Esophagus muscularis mucosa (tissue), 4 donors: ENCODE results near the gene IL18BP. TPM values are rescaled to one million over a fixed set of nuclear protein-coding genes. Genes with fewer than 3 reads are reported as not detected.

ENCODE experiments used
- DNase-seq: peaks from one replicate; pipeline ENCODE4 v3.0.0-alpha.2; 2017; ENCODE audit errors: extremely low spot score
- H3K27ac ChIP-seq, 4 donors: fragments of 200-600 bp; sonication (generic); replicated peaks in 1 of 4; 1 replicate in 3 of 4; 2 replicates in 1 of 4; pipeline ENCODE4 v1.5.1; 2016 to 2019; ENCODE audit warnings: mild to moderate bottlenecking in 1 of 4
- H3K27me3 ChIP-seq, 4 donors: fragments of 200-600 bp; sonication (generic); one replicate each; pipeline versions ENCODE4 v1.5.1 to v1.6.0; 2016 to 2019
- H3K36me3 ChIP-seq, 4 donors: fragments of 200-600 bp; sonication (generic); one replicate each; pipeline ENCODE4 v1.5.1; 2016 to 2019
- H3K4me1 ChIP-seq, 4 donors: fragments of 200-600 bp; sonication (generic); one replicate each; pipeline ENCODE4 v1.5.1; 2016 to 2019
- H3K4me3 ChIP-seq, 4 donors: fragments of 200-600 bp; sonication (generic); 1 replicate in 2 of 4; 2 replicates in 2 of 4; pipeline ENCODE4 v1.5.1; 2016 to 2019; ENCODE audit warnings: mild to moderate bottlenecking in 4 of 4, moderate library complexity in 1 of 4
- H3K9me3 ChIP-seq, 4 donors: fragments of 200-600 bp; sonication (generic); 1 replicate in 3 of 4; 2 replicates in 1 of 4; pipeline ENCODE4 v1.5.1; 2016 to 2019
- CTCF ChIP-seq, 3 experiments: fragments of 200-600 bp in 2 of 3; fragments of 450-650 bp in 1 of 3; sonication (generic) in 2 of 3; IDR thresholded peaks; one replicate each; pipeline ENCODE4 v1.5.1; 2017 to 2019; ENCODE audit warnings: antibody characterized with exemption in 3 of 3, mild to moderate bottlenecking in 2 of 3, moderate library complexity in 1 of 3
- EP300 ChIP-seq: sonication (generic); formaldehyde crosslinking; IDR thresholded peaks from one replicate; pipeline ENCODE4 v1.6.1; 2017; ENCODE audit warnings: antibody characterized with exemption
- POLR2A ChIP-seq: fragments of 450-650 bp; IDR thresholded peaks from one replicate; pipeline ENCODE4 v1.6.1; 2017; ENCODE audit warnings: antibody characterized with exemption, moderate library complexity, mild to moderate bottlenecking, low read depth
- POLR2AphosphoS5 ChIP-seq, 2 donors: sonication (generic); formaldehyde crosslinking; IDR thresholded peaks; one replicate each; pipeline ENCODE4 v1.6.1; 2017; ENCODE audit warnings: antibody characterized with exemption in 2 of 2
- WGBS: methylation state at CpG from one replicate; pipeline ENCODE4 v1.1.5; 2018; 5-methylcytosine and 5-hydroxymethylcytosine counted together
- intact Hi-C: fragments of 100-400 bp; cut with DNase I; formaldehyde crosslinking; loops from one replicate; pipeline ENCODE4 v1.15.1; 2023
- total RNA-seq, 4 donors: library from RNA; depleted of rRNA; stranded (reverse); fragments of >200 nt; gene quantifications; one replicate each; pipeline versions ENCODE4 v1.1.0 to v1.2.1, GENCODE V29; 2016

The IL18BP gene
- total RNA-seq, 4 donors from 2014 or later = 2.7 to 9.4 (median 5.9) TPM

- peaks cover 0 to 2% (median 1%) of the 10 kb centered on the region in 4 donors for H3K36me3 ChIP-seq
- H3K9me3 ChIP-seq = no peaks in the 10 kb centered on the region
- DNase-seq = peak; percentile 98
- TF ChIP-seq EP300 (no peak), POLR2AphosphoS5 (IDR thresholded peaks at IDR 0.05) (peak; percentile 94 to 96), POLR2A (peak; percentile 16), CTCF (IDR thresholded peaks at IDR 0.05) (no peak)
- H3K27ac ChIP-seq = peak overlapping the region; percentile 95 to 97 (median 96)
- 0% methylated on average over 23 of the region's 23 CpGs for WGBS
- intact Hi-C loops = no loop called here
- no peaks in the 10 kb centered on the region for H3K27me3 ChIP-seq
- H3K4me1 ChIP-seq = peaks cover 56 to 81% (median 76%) of the 10 kb centered on the region in 4 donors
- peak overlapping the region; percentile 62 to 78 (median 66) for H3K4me3 ChIP-seq
Measured at GRCh38 chr11:72040491-72041363, 42.0 kb downstream of the IL18BP start.

GRCh38 chr11:72041364-72042063 is 42.8 kb downstream of the IL18BP start:
- peak; percentile 82 to 86 for TF ChIP-seq POLR2AphosphoS5 (IDR thresholded peaks at IDR 0.05)
- TF ChIP-seq POLR2A = no peak
- no peak for TF ChIP-seq EP300
- TF ChIP-seq CTCF (IDR thresholded peaks at IDR 0.05) = peak in 1 of 3 experiments; percentile 4
- no peaks in the 10 kb centered on the region for H3K27me3 ChIP-seq
- no peaks in the 10 kb centered on the region for H3K9me3 ChIP-seq
- intact Hi-C loops = no loop called here
- DNase-seq = peak; percentile 92
- peaks cover 50 to 77% (median 70%) of the 10 kb centered on the region in 4 donors for H3K4me1 ChIP-seq
- H3K27ac ChIP-seq = peak overlapping the region; percentile 95 to 97 (median 96)
- peak overlapping the region; percentile 62 to 78 (median 66) for H3K4me3 ChIP-seq
- peaks cover 0 to under 1% (median 0%) of the 10 kb centered on the region in 4 donors for H3K36me3 ChIP-seq
- WGBS = under 1% methylated on average over 22 of the region's 23 CpGs

DNA sequence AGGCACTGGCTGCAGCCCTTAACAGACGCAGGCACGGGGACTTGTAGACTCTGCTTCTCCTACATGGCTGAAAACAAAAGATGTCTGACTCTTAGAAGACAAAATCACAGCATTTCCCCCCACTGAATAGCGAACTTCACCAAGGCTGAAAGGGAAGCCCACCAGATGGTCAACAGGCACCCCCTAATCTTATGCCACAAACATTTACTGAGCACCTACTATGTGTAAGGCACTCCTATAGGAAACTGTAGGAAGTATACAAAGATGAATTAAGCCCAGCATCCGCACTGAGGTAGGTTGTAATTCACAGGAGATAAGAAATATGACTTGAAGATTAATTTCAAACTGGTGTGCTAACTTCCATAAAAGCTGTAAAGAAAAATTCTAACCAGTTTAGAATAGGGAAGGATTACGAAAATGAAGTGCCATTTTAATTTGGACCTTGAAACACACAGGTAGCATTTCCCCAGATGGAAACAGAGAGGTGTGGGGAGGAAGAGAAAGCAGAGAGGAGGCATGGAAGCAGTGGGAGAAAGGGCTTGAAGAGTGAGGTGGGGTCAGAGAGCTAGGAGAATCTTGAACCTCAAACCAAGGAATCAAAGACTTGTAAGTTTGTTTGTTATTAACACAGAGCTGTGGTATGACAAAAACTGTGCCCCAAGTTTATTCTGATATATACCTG is 43.5 kb downstream of the IL18BP start:
- Histone ChIP-seq H3K27me3 (no peaks in the 10 kb centered on the region), H3K36me3 (peaks cover 0 to 6% (median 0%) of the 10 kb centered on the region in 4 donors), H3K27ac (peak overlapping the region; percentile 95 to 97 (median 96)), H3K4me3 (peak overlapping the region; percentile 62 to 78 (median 66)), H3K9me3 (no peaks in the 10 kb centered on the region), H3K4me1 (peaks cover 43 to 71% (median 63%) of the 10 kb centered on the region in 4 donors)
- no peak for DNase-seq
- intact Hi-C loops = no loop called here
- WGBS = 23% methylated on average over 4 of the region's 5 CpGs
- TF ChIP-seq POLR2A (no peak), CTCF (IDR thresholded peaks at IDR 0.05) (peak in 1 of 3 experiments; percentile 2)

- no peaks in the 10 kb centered on the region for H3K27me3 ChIP-seq
- no peak for DNase-seq
- WGBS = 41% methylated on average over 3 of the region's 5 CpGs
- TF ChIP-seq POLR2A (no peak), CTCF (IDR thresholded peaks at IDR 0.05) (no peak), EP300 (no peak), POLR2AphosphoS5 (IDR thresholded peaks at IDR 0.05) (no peak)
- H3K4me3 ChIP-seq = no peak overlapping the region
- H3K36me3 ChIP-seq = peaks cover 0 to 6% (median 0%) of the 10 kb centered on the region in 4 donors
- intact Hi-C loops = no loop called here
- H3K4me1 ChIP-seq = peaks cover 20 to 58% (median 45%) of the 10 kb centered on the region in 4 donors
- no peaks in the 10 kb centered on the region for H3K9me3 ChIP-seq
- peak overlapping the region in 1 of 4 donors; percentile 2 for H3K27ac ChIP-seq
Measured at GRCh38 chr11:72045849-72046248, 47.1 kb downstream of the IL18BP start.
